ENCODE measurements around the gene NR4A3. TPM values are rescaled to one million over a fixed set of nuclear protein-coding genes. Genes with fewer than 3 reads are reported as not detected.
A peak's percentile ranks its signal among the peaks of the same experiment; 100 is the strongest.

Gene NR4A3
- total and polyA plus RNA-seq, 2 of the 13 experiments (the other 11 are each of a cell fraction or from before 2014, with no cell fraction given) = 0.02 to 0.09 TPM

DNA sequence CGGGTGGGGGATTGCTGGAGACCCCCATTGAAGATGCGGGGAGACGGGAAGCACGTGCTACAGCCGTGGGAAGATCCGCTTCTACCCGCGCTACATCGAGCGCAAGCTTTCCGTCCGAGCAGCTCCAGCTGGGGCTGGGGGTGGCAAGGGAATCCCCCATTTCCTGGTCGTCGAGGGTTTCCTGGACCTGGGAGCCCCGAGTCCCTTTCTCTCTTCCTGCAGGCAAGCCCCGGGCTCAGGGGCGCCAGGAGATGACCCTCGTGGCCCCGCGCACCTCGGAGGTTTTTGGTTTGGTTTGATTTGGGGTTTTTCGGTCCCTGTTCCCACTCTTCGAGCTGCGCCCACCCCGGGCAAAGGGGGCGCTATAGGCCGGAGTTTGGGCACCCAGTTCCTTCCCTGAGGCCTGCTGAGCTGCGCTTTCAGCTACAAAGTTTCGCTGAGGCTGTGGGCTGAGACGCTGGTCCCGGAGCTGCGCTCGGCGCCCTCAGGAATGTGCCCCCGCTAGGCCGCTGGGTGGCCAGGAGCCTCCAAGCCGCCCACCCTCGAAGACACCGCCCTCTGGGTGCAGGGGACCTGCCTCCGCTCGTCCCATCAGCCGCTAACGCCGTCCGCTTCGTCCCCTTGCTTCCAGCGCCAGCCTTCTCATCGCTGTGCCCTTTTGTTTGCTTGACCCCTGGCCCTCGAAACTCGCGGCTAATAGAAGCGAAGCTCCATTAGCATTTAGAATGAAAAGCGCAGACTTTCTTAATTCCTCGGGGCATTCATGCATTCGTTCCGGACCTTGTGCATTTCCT, 2.9 kb downstream of the NR4A3 start (continued):
- TF ChIP-seq, protein P1, sequence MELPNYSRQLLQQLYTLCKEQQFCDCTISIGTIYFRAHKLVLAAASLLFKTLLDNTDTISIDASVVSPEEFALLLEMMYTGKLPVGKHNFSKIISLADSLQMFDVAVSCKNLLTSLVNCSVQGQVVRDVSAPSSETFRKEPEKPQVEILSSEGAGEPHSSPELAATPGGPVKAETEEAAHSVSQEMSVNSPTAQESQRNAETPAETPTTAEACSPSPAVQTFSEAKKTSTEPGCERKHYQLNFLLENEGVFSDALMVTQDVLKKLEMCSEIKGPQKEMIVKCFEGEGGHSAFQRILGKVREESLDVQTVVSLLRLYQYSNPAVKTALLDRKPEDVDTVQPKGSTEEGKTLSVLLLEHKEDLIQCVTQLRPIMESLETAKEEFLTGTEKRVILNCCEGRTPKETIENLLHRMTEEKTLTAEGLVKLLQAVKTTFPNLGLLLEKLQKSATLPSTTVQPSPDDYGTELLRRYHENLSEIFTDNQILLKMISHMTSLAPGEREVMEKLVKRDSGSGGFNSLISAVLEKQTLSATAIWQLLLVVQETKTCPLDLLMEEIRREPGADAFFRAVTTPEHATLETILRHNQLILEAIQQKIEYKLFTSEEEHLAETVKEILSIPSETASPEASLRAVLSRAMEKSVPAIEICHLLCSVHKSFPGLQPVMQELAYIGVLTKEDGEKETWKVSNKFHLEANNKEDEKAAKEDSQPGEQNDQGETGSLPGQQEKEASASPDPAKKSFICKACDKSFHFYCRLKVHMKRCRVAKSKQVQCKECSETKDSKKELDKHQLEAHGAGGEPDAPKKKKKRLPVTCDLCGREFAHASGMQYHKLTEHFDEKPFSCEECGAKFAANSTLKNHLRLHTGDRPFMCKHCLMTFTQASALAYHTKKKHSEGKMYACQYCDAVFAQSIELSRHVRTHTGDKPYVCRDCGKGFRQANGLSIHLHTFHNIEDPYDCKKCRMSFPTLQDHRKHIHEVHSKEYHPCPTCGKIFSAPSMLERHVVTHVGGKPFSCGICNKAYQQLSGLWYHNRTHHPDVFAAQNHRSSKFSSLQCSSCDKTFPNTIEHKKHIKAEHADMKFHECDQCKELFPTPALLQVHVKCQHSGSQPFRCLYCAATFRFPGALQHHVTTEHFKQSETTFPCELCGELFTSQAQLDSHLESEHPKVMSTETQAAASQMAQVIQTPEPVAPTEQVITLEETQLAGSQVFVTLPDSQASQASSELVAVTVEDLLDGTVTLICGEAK (IDR thresholded peaks at IDR 0.05) = no peak
- TF ChIP-seq, protein P1 (CRISPR knock-in tag; IDR thresholded peaks at IDR 0.05) = no peak
- no peak for TF ChIP-seq RXRB (CRISPR knock-in tag; IDR thresholded peaks at IDR 0.05; ENCODE audit: borderline replicate concordance)
- TF ChIP-seq ZNF883 (CRISPR knock-in tag; IDR thresholded peaks at IDR 0.05; ENCODE audit: not compliant biosample characterization) = no peak
- TF ChIP-seq, protein P2, sequence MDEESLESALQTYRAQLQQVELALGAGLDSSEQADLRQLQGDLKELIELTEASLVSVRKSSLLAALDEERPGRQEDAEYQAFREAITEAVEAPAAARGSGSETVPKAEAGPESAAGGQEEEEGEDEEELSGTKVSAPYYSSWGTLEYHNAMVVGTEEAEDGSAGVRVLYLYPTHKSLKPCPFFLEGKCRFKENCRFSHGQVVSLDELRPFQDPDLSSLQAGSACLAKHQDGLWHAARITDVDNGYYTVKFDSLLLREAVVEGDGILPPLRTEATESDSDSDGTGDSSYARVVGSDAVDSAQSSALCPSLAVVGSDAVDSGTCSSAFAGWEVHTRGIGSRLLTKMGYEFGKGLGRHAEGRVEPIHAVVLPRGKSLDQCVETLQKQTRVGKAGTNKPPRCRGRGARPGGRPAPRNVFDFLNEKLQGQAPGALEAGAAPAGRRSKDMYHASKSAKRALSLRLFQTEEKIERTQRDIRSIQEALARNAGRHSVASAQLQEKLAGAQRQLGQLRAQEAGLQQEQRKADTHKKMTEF (CRISPR knock-in tag; IDR thresholded peaks at IDR 0.05) = no peak
- peak; percentile 69 for TF ChIP-seq RAD21 (CRISPR knock-in tag; IDR thresholded peaks at IDR 0.05)
- TF ChIP-seq NFIC (IDR thresholded peaks at IDR 0.05; ENCODE audit: low read length) = no peak
- TF ChIP-seq, protein P3, sequence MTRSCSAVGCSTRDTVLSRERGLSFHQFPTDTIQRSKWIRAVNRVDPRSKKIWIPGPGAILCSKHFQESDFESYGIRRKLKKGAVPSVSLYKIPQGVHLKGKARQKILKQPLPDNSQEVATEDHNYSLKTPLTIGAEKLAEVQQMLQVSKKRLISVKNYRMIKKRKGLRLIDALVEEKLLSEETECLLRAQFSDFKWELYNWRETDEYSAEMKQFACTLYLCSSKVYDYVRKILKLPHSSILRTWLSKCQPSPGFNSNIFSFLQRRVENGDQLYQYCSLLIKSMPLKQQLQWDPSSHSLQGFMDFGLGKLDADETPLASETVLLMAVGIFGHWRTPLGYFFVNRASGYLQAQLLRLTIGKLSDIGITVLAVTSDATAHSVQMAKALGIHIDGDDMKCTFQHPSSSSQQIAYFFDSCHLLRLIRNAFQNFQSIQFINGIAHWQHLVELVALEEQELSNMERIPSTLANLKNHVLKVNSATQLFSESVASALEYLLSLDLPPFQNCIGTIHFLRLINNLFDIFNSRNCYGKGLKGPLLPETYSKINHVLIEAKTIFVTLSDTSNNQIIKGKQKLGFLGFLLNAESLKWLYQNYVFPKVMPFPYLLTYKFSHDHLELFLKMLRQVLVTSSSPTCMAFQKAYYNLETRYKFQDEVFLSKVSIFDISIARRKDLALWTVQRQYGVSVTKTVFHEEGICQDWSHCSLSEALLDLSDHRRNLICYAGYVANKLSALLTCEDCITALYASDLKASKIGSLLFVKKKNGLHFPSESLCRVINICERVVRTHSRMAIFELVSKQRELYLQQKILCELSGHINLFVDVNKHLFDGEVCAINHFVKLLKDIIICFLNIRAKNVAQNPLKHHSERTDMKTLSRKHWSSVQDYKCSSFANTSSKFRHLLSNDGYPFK (CRISPR knock-in tag; IDR thresholded peaks at IDR 0.05; ENCODE audit: borderline replicate concordance) = no peak
- no peak for TF ChIP-seq NR1H2 (CRISPR knock-in tag; IDR thresholded peaks at IDR 0.05; ENCODE audit: borderline replicate concordance, low read depth)
- no peak for TF ChIP-seq MED8 (CRISPR knock-in tag; IDR thresholded peaks at IDR 0.05; ENCODE audit: insufficient replicate concordance)
- TF ChIP-seq, protein P4, sequence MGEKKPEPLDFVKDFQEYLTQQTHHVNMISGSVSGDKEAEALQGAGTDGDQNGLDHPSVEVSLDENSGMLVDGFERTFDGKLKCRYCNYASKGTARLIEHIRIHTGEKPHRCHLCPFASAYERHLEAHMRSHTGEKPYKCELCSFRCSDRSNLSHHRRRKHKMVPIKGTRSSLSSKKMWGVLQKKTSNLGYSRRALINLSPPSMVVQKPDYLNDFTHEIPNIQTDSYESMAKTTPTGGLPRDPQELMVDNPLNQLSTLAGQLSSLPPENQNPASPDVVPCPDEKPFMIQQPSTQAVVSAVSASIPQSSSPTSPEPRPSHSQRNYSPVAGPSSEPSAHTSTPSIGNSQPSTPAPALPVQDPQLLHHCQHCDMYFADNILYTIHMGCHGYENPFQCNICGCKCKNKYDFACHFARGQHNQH (CRISPR knock-in tag; IDR thresholded peaks at IDR 0.05) = no peak

All from HepG2 (cell line).